Ovary (tissue), 3 donors: Measurements from ENCODE around the gene SLIT3.

ENCODE experiments used
- CTCF ChIP-seq, 3 donors: fragments of 450-650 bp in 2 of 3; fragments of 200-600 bp in 1 of 3; IDR thresholded peaks; one replicate each; pipeline versions ENCODE4 v1.5.1 to v1.8.0; 2016 to 2022; ENCODE audit warnings: antibody characterized with exemption in 3 of 3, mild to moderate bottlenecking in 1 of 3
- POLR2A ChIP-seq: fragments of 450-650 bp; IDR thresholded peaks from one replicate; pipeline ENCODE4 v1.6.1; 2017; ENCODE audit warnings: antibody characterized with exemption, mild to moderate bottlenecking, moderate library complexity
- donor health status: DM: no; HTN: no; CAD: no.

- TF ChIP-seq CTCF (IDR thresholded peaks at IDR 0.05) = no peak
- TF ChIP-seq POLR2A = no peak
Observed at GRCh38 chr5:169287529-169287928, 13.4 kb downstream of the SLIT3 start.
